SK-N-SH (cell line): ENCODE measurements around the gene CYP26B1. TPM values are rescaled to one million over a fixed set of nuclear protein-coding genes. Genes with fewer than 3 reads are reported as not detected.

Source experiments
- CTCF ChIA-PET: fragments of 300-600, 350-600 bp; formaldehyde crosslinking; extraction: SDS; loops from one replicate; lab custom pipeline; 2021; lab: Yijun Ruan, JAX
- POLR2A ChIA-PET: fragments of 350-600 bp; sonication (Branson Sonifier 250); formaldehyde crosslinking; extraction: SDS; loops from one replicate; lab custom pipeline; 2020; ENCODE audit warnings: antibody characterized with exemption, inconsistent platforms; lab: Yijun Ruan, JAX
- DNase-seq: peaks from one replicate; pipeline ENCODE4 v3.0.0; 2012
- H2AFZ ChIP-seq: fragments of 200-600 bp; sonication (generic); 2 replicates; pipeline ENCODE4 v1.8.1; 2016; ENCODE audit warnings: antibody characterized with exemption, mild to moderate bottlenecking, low read depth
- H3F3A ChIP-seq: fragments of 200-600 bp; sonication (generic); replicated peaks from 2 replicates; pipeline ENCODE3; 2016; ENCODE audit warnings: antibody characterized with exemption, mild to moderate bottlenecking; ENCODE audit not compliant: insufficient read depth
- H3K27ac ChIP-seq, 2 experiments: fragments of 200-500 bp in 1 of 2; fragments of 200-600 bp in 1 of 2; sonication (Bioruptor generic) in 1 of 2; sonication (generic), shearing (Covaris generic) in 1 of 2; 2 replicates each; pipeline versions ENCODE4 v1.5.1 to v1.6.1; 2014 to 2016; ENCODE audit warnings: low read depth in 2 of 2, inconsistent platforms in 1 of 2, low read length in 1 of 2, mild to moderate bottlenecking in 1 of 2, mixed read lengths in 1 of 2
- H3K27me3 ChIP-seq: fragments of 200-600 bp; sonication (generic), shearing (Covaris generic); 2 replicates; pipeline ENCODE4 v1.6.1; 2016; ENCODE audit warnings: mixed run types; ENCODE audit not compliant: insufficient read depth
- H3K36me3 ChIP-seq, 2 experiments: fragments of 200-500 bp in 1 of 2; fragments of 200-600 bp in 1 of 2; sonication (Bioruptor generic) in 1 of 2; sonication (generic) in 1 of 2; replicated peaks in 1 of 2; 2 replicates each; pipeline versions ENCODE3 to v1.5.1; 2014 to 2016; ENCODE audit warnings: low read length in 1 of 2, mild to moderate bottlenecking in 1 of 2; ENCODE audit not compliant: insufficient read depth in 2 of 2, control insufficient read depth in 1 of 2
- H3K4me1 ChIP-seq, 2 experiments: fragments of 200-500 bp in 1 of 2; fragments of 200-600 bp in 1 of 2; sonication (Bioruptor generic) in 1 of 2; sonication (generic), shearing (Covaris generic) in 1 of 2; 2 replicates each; pipeline versions ENCODE4 v1.5.1 to v1.6.1; 2014 to 2016; ENCODE audit warnings: low read depth in 1 of 2, low read length in 1 of 2, mixed run types in 1 of 2; ENCODE audit not compliant: insufficient read depth in 2 of 2, control insufficient read depth in 1 of 2
- H3K4me2 ChIP-seq: fragments of 200-600 bp; sonication (generic), shearing (Covaris generic); 2 replicates; pipeline ENCODE4 v1.6.1; 2017; ENCODE audit warnings: mixed run types
- H3K4me3 ChIP-seq, 2 experiments: fragments of 200-500 bp in 1 of 2; fragments of 200-600 bp in 1 of 2; sonication (Bioruptor generic) in 1 of 2; sonication (generic), shearing (Covaris generic) in 1 of 2; 2 replicates each; pipeline versions ENCODE4 v1.5.1 to v1.8.1; 2014 to 2016; ENCODE audit warnings: low read depth in 2 of 2, inconsistent platforms in 1 of 2, low read length in 1 of 2, mild to moderate bottlenecking in 1 of 2, mixed read lengths in 1 of 2, moderate library complexity in 1 of 2
- H3K79me2 ChIP-seq: fragments of 200-600 bp; sonication (generic); 2 replicates; pipeline ENCODE4 v1.8.1; 2017; ENCODE audit warnings: mild to moderate bottlenecking; ENCODE audit not compliant: insufficient read depth
- H3K9ac ChIP-seq: fragments of 200-600 bp; sonication (generic); 2 replicates; pipeline ENCODE4 v1.6.1; 2017; ENCODE audit warnings: mixed run types
- H3K9me2 ChIP-seq: fragments of 200-600 bp; sonication (generic); 2 replicates; pipeline ENCODE4 v1.6.1; 2017; ENCODE audit warnings: mixed run types
- H3K9me3 ChIP-seq: fragments of 200-600 bp; sonication (generic); 2 replicates; pipeline ENCODE4 v1.6.1; 2017; ENCODE audit warnings: mixed run types, mild to moderate bottlenecking, moderate library complexity
- H4K20me1 ChIP-seq: fragments of 200-600 bp; sonication (generic); 2 replicates; pipeline ENCODE4 v1.6.1; 2017; ENCODE audit warnings: mild to moderate bottlenecking, mixed run types; ENCODE audit not compliant: insufficient read depth
- CHD2 ChIP-seq: fragments of 150-350 bp; IDR thresholded peaks from 2 replicates; pipeline ENCODE4 v1.6.1; 2018; ENCODE audit warnings: low read length; ENCODE audit not compliant: partially characterized antibody
- EZH2phosphoT487 ChIP-seq: fragments of 200-600 bp; sonication (generic); IDR thresholded peaks from 2 replicates; pipeline ENCODE4 v1.6.1; 2017; ENCODE audit warnings: low read depth, mixed run types, mild to moderate bottlenecking, antibody characterized with exemption, moderate library complexity, borderline replicate concordance
- FOSL2 ChIP-seq: IDR thresholded peaks from 2 replicates; pipeline ENCODE4 v1.4.0; 2012; ENCODE audit warnings: low read depth, mild to moderate bottlenecking, moderate library complexity, borderline replicate concordance
- FOXJ3 ChIP-seq: sonication (generic); formaldehyde crosslinking; IDR thresholded peaks from 2 replicates; pipeline ENCODE4 v1.5.1; 2020; ENCODE audit warnings: mild to moderate bottlenecking, missing genetic modification reagents
- FOXM1 ChIP-seq: IDR thresholded peaks from 2 replicates; pipeline ENCODE4 v1.4.0; 2012; ENCODE audit warnings: low read depth, mild to moderate bottlenecking
- IRF3 ChIP-seq: fragments of 150-350 bp; IDR thresholded peaks from 2 replicates; pipeline ENCODE4 v1.6.1; 2016; ENCODE audit warnings: mild to moderate bottlenecking, low read depth, low read length
- MEF2A ChIP-seq: IDR thresholded peaks from 2 replicates; pipeline ENCODE4 v1.4.0; 2012; ENCODE audit warnings: low read depth, borderline replicate concordance
- NFIC ChIP-seq: IDR thresholded peaks from 2 replicates; pipeline ENCODE4 v1.4.0; 2012; ENCODE audit warnings: borderline replicate concordance
- PBX3 ChIP-seq: IDR thresholded peaks from 2 replicates; pipeline ENCODE4; 2012
- RAD21 ChIP-seq: IDR thresholded peaks from 2 replicates; pipeline ENCODE4 v1.6.1; 2012; ENCODE audit warnings: mild to moderate bottlenecking, low read length
- RFX5 ChIP-seq: IDR thresholded peaks from 2 replicates; pipeline ENCODE4 v1.6.1; 2012; ENCODE audit warnings: mild to moderate bottlenecking, improper control_type of control experiment, low read length
- RXRA ChIP-seq: IDR thresholded peaks from 2 replicates; pipeline ENCODE4 v1.4.0; 2012; ENCODE audit warnings: low read depth, mild to moderate bottlenecking, borderline replicate concordance
- SIN3A ChIP-seq: IDR thresholded peaks from 2 replicates; pipeline ENCODE4 v1.6.1; 2012; ENCODE audit warnings: low read depth, mild to moderate bottlenecking, low read length, moderate library complexity, borderline replicate concordance
- SMC3 ChIP-seq: IDR thresholded peaks from 2 replicates; pipeline ENCODE4 v1.6.1; 2012; ENCODE audit warnings: low read depth, low read length, improper control_type of control experiment
- TAF1 ChIP-seq: IDR thresholded peaks from 2 replicates; pipeline ENCODE4 v1.6.1; 2012; ENCODE audit warnings: low read depth, mild to moderate bottlenecking, low read length, moderate library complexity, borderline replicate concordance
- TCF12 ChIP-seq: IDR thresholded peaks from 2 replicates; pipeline ENCODE4 v1.4.0; 2012
- USF2 ChIP-seq: fragments of 150-350 bp; IDR thresholded peaks from 2 replicates; pipeline ENCODE4 v1.6.1; 2017; ENCODE audit warnings: antibody characterized with exemption, low read length, low read depth, borderline replicate concordance
- WGBS: methylation state at CpG from one replicate; pipeline ENCODE4 v1.1.6; 2017; ENCODE audit warnings: low lambda C conversion rate; 5-methylcytosine and 5-hydroxymethylcytosine counted together
- polyA plus RNA-seq, 3 experiments: library from polyadenylated mRNA; depleted of rRNA; stranded (reverse); fragments of >200 nt; gene quantifications; 2 replicates each; pipeline ENCODE4 v1.2.3, GENCODE V29; 2012
- TF ChIP-seq, protein P1 (sequence below): fragments of 200-600 bp; sonication (generic); IDR thresholded peaks from 2 replicates; pipeline ENCODE4 v1.6.1; 2017; ENCODE audit warnings: antibody characterized with exemption, mild to moderate bottlenecking, moderate library complexity
- TF ChIP-seq, protein P2 (sequence below): IDR thresholded peaks from 2 replicates; pipeline ENCODE4 v1.4.0; 2012; ENCODE audit warnings: low read depth, borderline replicate concordance
- TF ChIP-seq, protein P3 (sequence below): IDR thresholded peaks from 2 replicates; pipeline ENCODE4 v1.4.0; 2012; ENCODE audit warnings: low read depth

Gene CYP26B1
- polyA plus RNA-seq, 1 of the 3 experiments (the other 2 are of a cell fraction), result 0.33 TPM

DNA sequence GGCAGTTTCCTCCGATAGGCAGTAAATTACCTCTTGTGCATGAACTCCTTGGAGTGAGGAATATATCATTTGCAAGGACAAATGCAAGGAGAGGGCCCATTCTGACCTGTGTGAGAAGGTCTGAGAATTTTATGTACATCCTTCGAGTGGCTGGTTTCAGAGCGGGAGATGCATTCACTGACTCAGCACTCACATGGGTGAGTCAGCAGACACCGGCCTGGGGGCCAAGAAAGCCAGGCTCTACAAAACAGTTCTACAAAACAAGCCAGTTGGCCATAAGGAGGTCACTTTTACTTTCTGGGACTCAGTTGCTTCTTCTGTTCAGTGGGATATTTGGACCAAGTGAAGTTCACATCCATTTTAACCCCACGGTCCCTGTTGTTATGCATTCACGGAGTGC, 35.3 kb downstream of the CYP26B1 start:
- Histone ChIP-seq H3F3A (peaks cover 9% of the 10 kb centered on the region), H3K79me2 (no peaks in the 10 kb centered on the region), H3K9me2 (no peaks in the 10 kb centered on the region), H4K20me1 (no peaks in the 10 kb centered on the region), H2AFZ (no peak overlapping the region), H3K4me3 (no peak overlapping the region), H3K4me2 (no peak overlapping the region), H3K36me3 (no peaks in the 10 kb centered on the region), H3K27ac (no peak overlapping the region), H3K4me1 (peaks cover 3 to 13% of the 10 kb centered on the region in 2 experiments; a peak in 3 of 4 replicates), H3K9ac (no peak overlapping the region), H3K27me3 (no peaks in the 10 kb centered on the region), H3K9me3 (no peaks in the 10 kb centered on the region)
- TF ChIP-seq, protein P1, sequence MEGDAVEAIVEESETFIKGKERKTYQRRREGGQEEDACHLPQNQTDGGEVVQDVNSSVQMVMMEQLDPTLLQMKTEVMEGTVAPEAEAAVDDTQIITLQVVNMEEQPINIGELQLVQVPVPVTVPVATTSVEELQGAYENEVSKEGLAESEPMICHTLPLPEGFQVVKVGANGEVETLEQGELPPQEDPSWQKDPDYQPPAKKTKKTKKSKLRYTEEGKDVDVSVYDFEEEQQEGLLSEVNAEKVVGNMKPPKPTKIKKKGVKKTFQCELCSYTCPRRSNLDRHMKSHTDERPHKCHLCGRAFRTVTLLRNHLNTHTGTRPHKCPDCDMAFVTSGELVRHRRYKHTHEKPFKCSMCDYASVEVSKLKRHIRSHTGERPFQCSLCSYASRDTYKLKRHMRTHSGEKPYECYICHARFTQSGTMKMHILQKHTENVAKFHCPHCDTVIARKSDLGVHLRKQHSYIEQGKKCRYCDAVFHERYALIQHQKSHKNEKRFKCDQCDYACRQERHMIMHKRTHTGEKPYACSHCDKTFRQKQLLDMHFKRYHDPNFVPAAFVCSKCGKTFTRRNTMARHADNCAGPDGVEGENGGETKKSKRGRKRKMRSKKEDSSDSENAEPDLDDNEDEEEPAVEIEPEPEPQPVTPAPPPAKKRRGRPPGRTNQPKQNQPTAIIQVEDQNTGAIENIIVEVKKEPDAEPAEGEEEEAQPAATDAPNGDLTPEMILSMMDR, result no peak
- TF ChIP-seq EZH2phosphoT487, result no peak
- TF ChIP-seq SMC3, result no peak
- TF ChIP-seq CHD2, result no peak
- no peak for TF ChIP-seq USF2
- no peak for TF ChIP-seq RFX5
- no peak for TF ChIP-seq RXRA
- TF ChIP-seq MEF2A, result no peak
- TF ChIP-seq NFIC, result no peak
- TF ChIP-seq PBX3, result no peak
- 83% methylated on average over 6 of the region's 6 CpGs for WGBS
- CTCF ChIA-PET, result no interaction called here
- no peak for DNase-seq
- POLR2A ChIA-PET, result no interaction called here

GRCh38 chr2:72111061-72111460, 36.6 kb downstream of the CYP26B1 start:
- no peaks in the 10 kb centered on the region for H3K79me2 ChIP-seq
- ChIA-PET CTCF (no interaction called here), POLR2A (no interaction called here)
- WGBS, result 68% methylated on average over 3 of the region's 3 CpGs
- H3K27me3 ChIP-seq, result no peaks in the 10 kb centered on the region
- H3F3A ChIP-seq, result peaks cover 5% of the 10 kb centered on the region
- H3K9me3 ChIP-seq, result no peaks in the 10 kb centered on the region
- H3K36me3 ChIP-seq, result no peaks in the 10 kb centered on the region
- no peak overlapping the region for H3K9ac ChIP-seq
- H3K9me2 ChIP-seq, result no peaks in the 10 kb centered on the region
- DNase-seq, result no peak
- H4K20me1 ChIP-seq, result no peaks in the 10 kb centered on the region
- no peak overlapping the region for H3K27ac ChIP-seq
- no peak overlapping the region for H3K4me3 ChIP-seq
- peaks cover 3 to 7% of the 10 kb centered on the region in 2 experiments; a peak in 2 of 4 replicates for H3K4me1 ChIP-seq
- no peak overlapping the region for H3K4me2 ChIP-seq
- no peak overlapping the region for H2AFZ ChIP-seq
- TF ChIP-seq, protein P2, sequence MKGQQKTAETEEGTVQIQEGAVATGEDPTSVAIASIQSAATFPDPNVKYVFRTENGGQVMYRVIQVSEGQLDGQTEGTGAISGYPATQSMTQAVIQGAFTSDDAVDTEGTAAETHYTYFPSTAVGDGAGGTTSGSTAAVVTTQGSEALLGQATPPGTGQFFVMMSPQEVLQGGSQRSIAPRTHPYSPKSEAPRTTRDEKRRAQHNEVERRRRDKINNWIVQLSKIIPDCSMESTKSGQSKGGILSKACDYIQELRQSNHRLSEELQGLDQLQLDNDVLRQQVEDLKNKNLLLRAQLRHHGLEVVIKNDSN, result no peak
- TF ChIP-seq FOXJ3 (CRISPR knock-in tag) (no peak), MEF2A (no peak), TCF12 (no peak), FOSL2 (no peak), RAD21 (no peak), FOXM1 (no peak), SMC3 (no peak), RFX5 (no peak), IRF3 (no peak), CHD2 (no peak), SIN3A (no peak), RXRA (no peak), TAF1 (no peak)
- TF ChIP-seq, protein P3, sequence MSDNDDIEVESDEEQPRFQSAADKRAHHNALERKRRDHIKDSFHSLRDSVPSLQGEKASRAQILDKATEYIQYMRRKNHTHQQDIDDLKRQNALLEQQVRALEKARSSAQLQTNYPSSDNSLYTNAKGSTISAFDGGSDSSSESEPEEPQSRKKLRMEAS, result no peak
- TF ChIP-seq, protein P1, result no peak
